Measurements from ENCODE around the gene ASB6. TPM values are rescaled to one million over a fixed set of nuclear protein-coding genes. Genes with fewer than 3 reads are reported as not detected.

Gene ASB6
- total and polyA plus RNA-seq, 2 of the 13 experiments (the other 11 are each of a cell fraction or from before 2014, with no cell fraction given), result 8.2 to 8.4 TPM

- TF ChIP-seq ZNF574 (CRISPR knock-in tag; IDR thresholded peaks at IDR 0.05) (peak; percentile 84), ZSCAN20 (CRISPR knock-in tag; IDR thresholded peaks at IDR 0.05; ENCODE audit: borderline replicate concordance) (peak; percentile 75; the same call in 1 of the 2 replicates), ZNF615 (CRISPR knock-in tag; IDR thresholded peaks at IDR 0.05; ENCODE audit: borderline replicate concordance) (no peak), ZNF607 (CRISPR knock-in tag; IDR thresholded peaks at IDR 0.05; ENCODE audit: borderline replicate concordance) (peak; percentile 72; the same call in 1 of the 2 replicates), PAWR (CRISPR knock-in tag; IDR thresholded peaks at IDR 0.05; ENCODE audit: borderline replicate concordance) (no peak), ZNF619 (CRISPR knock-in tag; IDR thresholded peaks at IDR 0.05) (no peak; the same call in 1 of the 2 replicates), GMEB1 (CRISPR knock-in tag; IDR thresholded peaks at IDR 0.05; ENCODE audit: borderline replicate concordance) (peak; percentile 65), TFAP4 (IDR thresholded peaks at IDR 0.05; ENCODE audit: borderline replicate concordance, low read depth) (peak; percentile 80), ATF7-NPFF (CRISPR knock-in tag; IDR thresholded peaks at IDR 0.05; ENCODE audit: low read depth) (no peak; the same call in 1 of the 2 replicates), PITX1 (CRISPR knock-in tag; IDR thresholded peaks at IDR 0.05) (peak; percentile 68), ZNF841 (CRISPR knock-in tag; IDR thresholded peaks at IDR 0.05; ENCODE audit: borderline replicate concordance) (no peak), ZNF274 (CRISPR knock-in tag; IDR thresholded peaks at IDR 0.05) (peak; percentile 18; the same call in 1 of the 2 replicates), NR2F1 (CRISPR knock-in tag; IDR thresholded peaks at IDR 0.05) (peak; percentile 15 to 55; a peak in 2 of 4 replicates), ZBTB34 (CRISPR knock-in tag; IDR thresholded peaks at IDR 0.05) (peak; percentile 80; the same call in 1 of the 2 replicates), ZNF264 (CRISPR knock-in tag; IDR thresholded peaks at IDR 0.05) (peak; percentile 83; the same call in 1 of the 2 replicates), ERF (CRISPR knock-in tag; IDR thresholded peaks at IDR 0.05) (peak; percentile 90), ZBTB33 (CRISPR knock-in tag; IDR thresholded peaks at IDR 0.05) (no peak), ZNF530 (CRISPR knock-in tag; IDR thresholded peaks at IDR 0.05; ENCODE audit: low read depth) (no peak)
These were observed 44.4 kb downstream of the ASB6 start (continued) for GRCh38 chr9:129597355-129598088.
